Trophoblast cell (in vitro differentiated cells and primary cell): Measurements from ENCODE around the gene HOXA6.

Source experiments
- DNase-seq, 2 donors: peaks; one replicate each; pipeline ENCODE4 v3.0.0-alpha.2; 2016
- H2AFZ ChIP-seq: 2 replicates; pipeline ENCODE4 v1.6.1; 2013; ENCODE audit warnings: low read length, moderate library complexity, mild to moderate bottlenecking; ENCODE audit not compliant: insufficient read depth, poor library complexity
- H2AK5ac ChIP-seq: 2 replicates; pipeline ENCODE4 v1.6.1; 2013; ENCODE audit warnings: mild to moderate bottlenecking, low read length
- H2BK120ac ChIP-seq: 2 replicates; pipeline ENCODE4 v1.6.1; 2013; ENCODE audit warnings: low read length, mild to moderate bottlenecking, moderate library complexity; ENCODE audit not compliant: insufficient read depth, poor library complexity
- H2BK12ac ChIP-seq: 2 replicates; pipeline ENCODE4 v1.6.1; 2013; ENCODE audit warnings: mild to moderate bottlenecking, low read length, moderate library complexity
- H2BK5ac ChIP-seq: 2 replicates; pipeline ENCODE4 v1.6.1; 2013; ENCODE audit warnings: low read length, low read depth, moderate library complexity, mild to moderate bottlenecking; ENCODE audit not compliant: poor library complexity
- H3K14ac ChIP-seq: 2 replicates; pipeline ENCODE4 v1.6.1; 2013; ENCODE audit warnings: mild to moderate bottlenecking, low read length
- H3K18ac ChIP-seq: 2 replicates; pipeline ENCODE4 v1.6.1; 2013; ENCODE audit warnings: mild to moderate bottlenecking, low read length
- H3K23ac ChIP-seq: 2 replicates; pipeline ENCODE4 v1.6.1; 2013; ENCODE audit warnings: low read length
- H3K27ac ChIP-seq: 2 replicates; pipeline ENCODE4 v1.5.1; 2013; ENCODE audit warnings: low read depth, mild to moderate bottlenecking, inconsistent platforms, low read length, moderate library complexity
- H3K27me3 ChIP-seq: 2 replicates; pipeline ENCODE4 v1.6.1; 2013; ENCODE audit warnings: inconsistent platforms, mild to moderate bottlenecking, low read length, moderate library complexity; ENCODE audit not compliant: insufficient read depth
- H3K36me3 ChIP-seq, 2 experiments: 1 replicate in 1 of 2; 2 replicates in 1 of 2; pipeline ENCODE4 v1.6.1; 2013; ENCODE audit warnings: low read length in 2 of 2, mild to moderate bottlenecking in 2 of 2, moderate library complexity in 1 of 2; ENCODE audit not compliant: insufficient read depth in 2 of 2, control insufficient read depth in 1 of 2
- H3K4ac ChIP-seq: 2 replicates; pipeline ENCODE4 v1.6.1; 2013; ENCODE audit warnings: low read depth, mild to moderate bottlenecking, low read length, moderate library complexity
- H3K4me1 ChIP-seq, 2 experiments: 1 replicate in 1 of 2; 2 replicates in 1 of 2; pipeline ENCODE4 v1.6.1; 2013; ENCODE audit warnings: low read length in 2 of 2, mild to moderate bottlenecking in 2 of 2, moderate library complexity in 1 of 2; ENCODE audit not compliant: insufficient read depth in 2 of 2, control insufficient read depth in 1 of 2
- H3K4me2 ChIP-seq: 2 replicates; pipeline ENCODE4 v1.6.1; 2013; ENCODE audit warnings: inconsistent platforms, mild to moderate bottlenecking, low read length, moderate library complexity
- H3K4me3 ChIP-seq: 2 replicates; pipeline ENCODE4 v1.5.1; 2013; ENCODE audit warnings: mild to moderate bottlenecking, low read depth, low read length, inconsistent platforms
- H3K79me1 ChIP-seq: one replicate; pipeline ENCODE4 v1.6.1; 2013; ENCODE audit warnings: low read length
- H3K79me2 ChIP-seq: 2 replicates; pipeline ENCODE4 v1.6.1; 2013; ENCODE audit warnings: low read length, mild to moderate bottlenecking; ENCODE audit not compliant: control insufficient read depth, insufficient read depth, poor library complexity
- H3K9ac ChIP-seq: 2 replicates; pipeline ENCODE4 v1.6.1; 2013; ENCODE audit warnings: mild to moderate bottlenecking, low read length
- H3K9me3 ChIP-seq: 2 replicates; pipeline ENCODE4 v1.6.1; 2013; ENCODE audit warnings: low read depth, mild to moderate bottlenecking, control low read depth, inconsistent platforms, low read length; ENCODE audit not compliant: insufficient read depth
- H4K12ac ChIP-seq: 2 replicates; pipeline ENCODE4 v1.6.1; 2013; ENCODE audit warnings: low read depth, mild to moderate bottlenecking, low read length, moderate library complexity
- H4K8ac ChIP-seq: 2 replicates; pipeline ENCODE4 v1.6.1; 2013; ENCODE audit warnings: low read depth, mild to moderate bottlenecking, low read length, moderate library complexity
- H4K91ac ChIP-seq: one replicate; pipeline ENCODE4 v1.6.1; 2013; ENCODE audit warnings: low read depth, mild to moderate bottlenecking, low read length, moderate library complexity
- WGBS: extraction: QIAGEN DNeasy Blood & Tissue Kit; methylation state at CpG from one replicate; pipeline ENCODE4 v1.1.7; 2013; ENCODE audit warnings: missing lambda C conversion rate; ENCODE audit not compliant: insufficient read length, insufficient coverage; ENCODE audit errors: extremely low coverage; 5-methylcytosine and 5-hydroxymethylcytosine counted together

HOXA6 gene

GRCh38 chr7:27193335-27194001, 45.9 kb upstream of the HOXA6 start:
- Histone ChIP-seq H2BK120ac (no peak overlapping the region), H3K14ac (no peak overlapping the region), H3K9ac (no peak overlapping the region), H2AFZ (no peak overlapping the region), H3K4ac (no peak overlapping the region), H4K8ac (no peak overlapping the region), H4K12ac (no peak overlapping the region), H3K79me2 (no peaks in the 10 kb centered on the region), H3K4me2 (peak overlapping the region; percentile 29), H3K4me3 (no peak overlapping the region), H3K4me1 (peaks cover 7 to 11% of the 10 kb centered on the region in 2 experiments), H3K79me1 (peaks cover under 1% of the 10 kb centered on the region), H3K36me3 (no peaks in the 10 kb centered on the region), H2BK5ac (no peak overlapping the region), H3K18ac (no peak overlapping the region), H2BK12ac (no peak overlapping the region), H3K23ac (no peak overlapping the region), H3K27ac (no peak overlapping the region), H4K91ac (no peak overlapping the region), H3K27me3 (peaks cover 70% of the 10 kb centered on the region), H3K9me3 (peaks cover 5% of the 10 kb centered on the region), H2AK5ac (no peak overlapping the region)
- WGBS, result no CpG with 5 or more reads among the region's 29 CpGs
- no peak for DNase-seq

GRCh38 chr7:27192546-27193334, 45.2 kb upstream of the HOXA6 start:
- Histone ChIP-seq H4K12ac (no peak overlapping the region), H3K36me3 (no peaks in the 10 kb centered on the region), H3K4me1 (peaks cover 10 to 16% of the 10 kb centered on the region in 2 experiments), H2AFZ (no peak overlapping the region), H3K9me3 (peaks cover 8% of the 10 kb centered on the region), H4K8ac (no peak overlapping the region), H3K9ac (no peak overlapping the region), H3K79me1 (peaks cover 3% of the 10 kb centered on the region), H3K4ac (no peak overlapping the region), H3K4me2 (peak overlapping the region; percentile 32), H2BK5ac (no peak overlapping the region), H3K4me3 (no peak overlapping the region), H3K23ac (no peak overlapping the region), H3K27me3 (peaks cover 70% of the 10 kb centered on the region), H2BK120ac (no peak overlapping the region), H3K18ac (no peak overlapping the region), H3K27ac (no peak overlapping the region), H3K14ac (no peak overlapping the region), H2BK12ac (no peak overlapping the region), H2AK5ac (no peak overlapping the region), H4K91ac (no peak overlapping the region), H3K79me2 (no peaks in the 10 kb centered on the region)
- DNase-seq, result no peak
- no CpG with 5 or more reads among the region's 78 CpGs for WGBS

GRCh38 chr7:27191833-27192545, 44.4 kb upstream of the HOXA6 start:
- Histone ChIP-seq H2BK5ac (no peak overlapping the region), H3K14ac (no peak overlapping the region), H3K4ac (no peak overlapping the region), H3K9me3 (peaks cover 8% of the 10 kb centered on the region), H3K23ac (no peak overlapping the region), H3K4me3 (no peak overlapping the region), H3K18ac (no peak overlapping the region), H3K27ac (no peak overlapping the region), H4K8ac (no peak overlapping the region), H3K36me3 (no peaks in the 10 kb centered on the region), H2AFZ (no peak overlapping the region), H4K91ac (no peak overlapping the region), H4K12ac (no peak overlapping the region), H3K79me1 (peaks cover 3% of the 10 kb centered on the region), H2BK120ac (no peak overlapping the region), H2BK12ac (no peak overlapping the region), H3K79me2 (no peaks in the 10 kb centered on the region), H3K9ac (no peak overlapping the region), H3K4me2 (peak overlapping the region; percentile 32), H2AK5ac (no peak overlapping the region), H3K4me1 (peaks cover 10 to 16% of the 10 kb centered on the region in 2 experiments), H3K27me3 (peaks cover 74% of the 10 kb centered on the region)
- no peak for DNase-seq
- WGBS, result no CpG with 5 or more reads among the region's 42 CpGs

DNA sequence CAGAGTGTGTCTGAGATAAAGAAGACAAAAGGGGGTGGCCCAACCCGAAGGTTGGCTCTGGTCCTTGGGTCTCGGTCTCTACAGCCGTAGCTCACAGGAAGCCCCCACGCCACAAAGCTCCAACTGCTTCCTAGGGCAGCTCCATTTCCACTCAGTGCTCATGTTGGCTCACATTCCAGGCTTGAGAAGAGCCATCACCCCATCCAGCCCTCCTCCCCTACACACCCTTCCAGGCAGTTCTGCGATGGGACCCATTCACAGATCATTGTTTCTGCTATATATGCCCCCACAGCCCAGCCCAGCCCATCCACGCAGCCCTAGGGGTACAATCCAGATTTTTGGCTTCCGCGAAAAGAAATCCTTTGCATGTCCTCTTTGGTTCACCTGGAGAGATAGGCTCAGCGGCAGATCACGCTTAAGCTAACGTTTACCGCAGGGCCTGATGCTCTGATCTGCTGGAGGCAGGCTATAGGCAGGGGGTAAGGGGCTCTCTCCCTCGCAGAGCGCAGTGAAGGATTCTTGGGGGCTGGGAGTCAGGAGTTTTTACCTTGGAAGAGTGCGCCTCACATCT, 43.7 kb upstream of the HOXA6 start:
- Histone ChIP-seq H4K12ac (no peak overlapping the region), H2BK12ac (no peak overlapping the region), H3K4me2 (no peak overlapping the region), H2AFZ (no peak overlapping the region), H3K4ac (no peak overlapping the region), H2AK5ac (no peak overlapping the region), H3K9ac (no peak overlapping the region), H3K18ac (no peak overlapping the region), H4K91ac (no peak overlapping the region), H3K79me1 (peaks cover 3% of the 10 kb centered on the region), H3K4me1 (peaks cover 10 to 16% of the 10 kb centered on the region in 2 experiments), H3K36me3 (no peaks in the 10 kb centered on the region), H3K14ac (no peak overlapping the region), H4K8ac (no peak overlapping the region), H3K27me3 (peaks cover 75% of the 10 kb centered on the region), H2BK5ac (no peak overlapping the region), H3K27ac (no peak overlapping the region), H3K23ac (no peak overlapping the region), H3K79me2 (no peaks in the 10 kb centered on the region), H3K4me3 (no peak overlapping the region), H3K9me3 (peaks cover 8% of the 10 kb centered on the region), H2BK120ac (no peak overlapping the region)
- WGBS, result no CpG with 5 or more reads among the region's 15 CpGs
- DNase-seq, result no peak
